SK-N-SH treated with all-trans-retinoic acid at 6 μM for 48 hours (cell line): Measurements from ENCODE around the gene PRIMA1.

Experiments
- ARNTL ChIP-seq: fragments of 450-650 bp; formaldehyde crosslinking; IDR thresholded peaks from 2 replicates; pipeline ENCODE4 v1.5.0; 2020; ENCODE audit warnings: low read depth, mild to moderate bottlenecking, moderate library complexity, borderline replicate concordance
- CSDC2 ChIP-seq: fragments of 250-450 bp; sonication (Bioruptor Pico); IDR thresholded peaks from 2 replicates; pipeline ENCODE4 v1.5.0; 2020; ENCODE audit warnings: mild to moderate bottlenecking, moderate library complexity
- OSR1 ChIP-seq: fragments of 250-450 bp; sonication (Bioruptor Pico); IDR thresholded peaks from 2 replicates; pipeline ENCODE4 v1.8.0; 2022; ENCODE audit warnings: moderate library complexity, mild to moderate bottlenecking, inconsistent platforms
- RARB ChIP-seq: fragments of 250-450 bp; sonication (Bioruptor Pico); IDR thresholded peaks from 2 replicates; pipeline ENCODE4 v1.8.0; 2021; ENCODE audit warnings: mild to moderate bottlenecking, moderate library complexity
- TCF4 ChIP-seq: fragments of 250-450 bp; sonication (Bioruptor Pico); IDR thresholded peaks from 2 replicates; pipeline ENCODE4 v1.8.0; 2021; ENCODE audit warnings: mild to moderate bottlenecking, moderate library complexity, borderline replicate concordance
- TSHZ2 ChIP-seq: fragments of 250-450 bp; sonication (Bioruptor Pico); IDR thresholded peaks from 2 replicates; pipeline ENCODE4 v1.5.0; 2020; ENCODE audit warnings: mild to moderate bottlenecking, moderate library complexity
- ZFP3 ChIP-seq: fragments of 250-450 bp; sonication (Bioruptor Pico); IDR thresholded peaks from 2 replicates; pipeline ENCODE4 v1.5.0; 2020; ENCODE audit warnings: mild to moderate bottlenecking, moderate library complexity
- ZFP30 ChIP-seq: fragments of 450-650 bp; formaldehyde crosslinking; IDR thresholded peaks from 2 replicates; pipeline ENCODE4 v1.5.0; 2022; ENCODE audit warnings: mild to moderate bottlenecking, moderate library complexity
- ZNF565 ChIP-seq: fragments of 450-650 bp; formaldehyde crosslinking; conservative IDR thresholded peaks from 2 replicates; pipeline ENCODE4 v1.5.0; 2020; ENCODE audit warnings: low read depth, mild to moderate bottlenecking, moderate library complexity
- ZNF8 ChIP-seq: fragments of 450-650 bp; formaldehyde crosslinking; IDR thresholded peaks from 2 replicates; pipeline ENCODE4 v1.5.0; 2020; ENCODE audit warnings: mild to moderate bottlenecking, moderate library complexity
- TF ChIP-seq, protein P1 (sequence below): fragments of 250-450 bp; sonication (Bioruptor Pico); IDR thresholded peaks from 2 replicates; pipeline ENCODE4 v1.5.1; 2020; ENCODE audit warnings: low read depth, mild to moderate bottlenecking, moderate library complexity

- TF ChIP-seq CSDC2 (no peak), ZFP30 (CRISPR knock-in tag) (no peak), ARNTL (CRISPR knock-in tag) (no peak), OSR1 (CRISPR knock-in tag) (no peak), ZFP3 (CRISPR knock-in tag) (no peak), RARB (no peak), ZNF565 (CRISPR knock-in tag) (no peak), TCF4 (CRISPR knock-in tag) (no peak), ZNF8 (CRISPR knock-in tag) (no peak), TSHZ2 (CRISPR knock-in tag) (no peak)
- TF ChIP-seq, protein P1, sequence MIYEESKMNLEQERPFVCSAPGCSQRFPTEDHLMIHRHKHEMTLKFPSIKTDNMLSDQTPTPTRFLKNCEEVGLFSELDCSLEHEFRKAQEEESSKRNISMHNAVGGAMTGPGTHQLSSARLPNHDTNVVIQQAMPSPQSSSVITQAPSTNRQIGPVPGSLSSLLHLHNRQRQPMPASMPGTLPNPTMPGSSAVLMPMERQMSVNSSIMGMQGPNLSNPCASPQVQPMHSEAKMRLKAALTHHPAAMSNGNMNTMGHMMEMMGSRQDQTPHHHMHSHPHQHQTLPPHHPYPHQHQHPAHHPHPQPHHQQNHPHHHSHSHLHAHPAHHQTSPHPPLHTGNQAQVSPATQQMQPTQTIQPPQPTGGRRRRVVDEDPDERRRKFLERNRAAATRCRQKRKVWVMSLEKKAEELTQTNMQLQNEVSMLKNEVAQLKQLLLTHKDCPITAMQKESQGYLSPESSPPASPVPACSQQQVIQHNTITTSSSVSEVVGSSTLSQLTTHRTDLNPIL (CRISPR knock-in tag): no peak
Observed at GRCh38 chr14:93745603-93746273, 42.5 kb downstream of the PRIMA1 start.
